GM21381 (cell line): Measurements from ENCODE around the gene COL4A6.

ENCODE experiments used
- ATAC-seq: cut with Tn5 transposase; IDR thresholded peaks from one replicate; pipeline ENCODE4 v1.9.1; 2021; ENCODE audit warnings: mild to moderate bottlenecking, moderate library complexity; ENCODE audit not compliant: unreplicated experiment

Gene COL4A6

GRCh38 chrX:108332281-108332680 lies 105.9 kb downstream of the COL4A6 start:
- ATAC-seq, result peak; percentile 60

DNA sequence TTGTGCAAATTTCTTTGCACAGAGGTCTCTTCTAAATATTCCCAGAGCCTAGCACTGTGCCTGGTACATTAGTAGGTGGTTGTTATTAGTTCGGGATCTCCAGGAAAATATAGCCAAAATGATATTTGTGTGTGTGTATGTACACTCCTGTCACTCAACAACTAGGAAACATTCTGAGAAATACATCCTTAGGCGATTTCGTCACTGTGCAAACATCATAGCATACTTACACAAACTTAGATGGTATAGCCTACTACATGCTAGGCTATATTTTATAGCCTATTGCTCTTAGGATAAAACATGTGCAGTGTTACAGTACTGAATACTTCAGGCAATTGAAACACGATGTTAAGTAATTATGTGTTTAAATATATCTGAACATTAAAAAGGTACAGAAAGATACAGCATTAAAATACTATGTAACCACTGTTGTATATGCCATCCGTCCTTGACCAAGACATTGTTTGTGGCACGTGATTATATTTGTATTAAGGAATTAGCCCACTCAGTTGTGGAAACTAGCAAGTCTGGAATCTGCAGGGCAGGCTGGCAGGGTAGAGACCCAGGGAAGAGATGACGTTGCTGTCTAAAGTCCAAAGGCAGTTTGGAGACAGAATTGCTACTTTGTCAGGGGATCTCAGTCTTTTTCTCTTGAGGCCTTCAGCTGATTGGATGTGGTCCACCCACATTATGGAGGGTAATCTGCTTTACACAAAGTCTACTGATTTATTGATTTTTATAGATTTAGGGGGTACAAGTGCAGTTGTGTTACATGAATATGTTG lies 106.9 kb downstream of the COL4A6 start:
- no peak for ATAC-seq

DNA sequence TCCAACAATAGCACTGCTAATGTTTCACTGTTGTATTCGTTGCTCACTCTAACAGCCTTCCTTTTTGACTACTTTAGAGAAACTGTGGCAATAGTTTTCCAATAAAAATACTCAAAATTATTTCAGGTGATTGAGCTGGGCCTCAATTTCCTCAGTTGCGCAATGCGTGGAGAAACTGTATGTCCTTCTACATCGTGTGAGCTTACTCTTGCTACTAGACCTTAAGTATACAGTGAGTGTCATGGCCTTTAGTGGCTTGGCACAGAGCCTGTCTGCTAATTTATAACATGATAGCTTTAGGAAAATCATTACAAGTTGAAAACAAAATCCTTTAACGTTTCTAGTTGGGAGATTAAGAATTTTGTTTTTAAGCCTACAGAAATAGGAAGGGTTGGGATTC lies 114.5 kb downstream of the COL4A6 start:
- ATAC-seq, result no peak

DNA sequence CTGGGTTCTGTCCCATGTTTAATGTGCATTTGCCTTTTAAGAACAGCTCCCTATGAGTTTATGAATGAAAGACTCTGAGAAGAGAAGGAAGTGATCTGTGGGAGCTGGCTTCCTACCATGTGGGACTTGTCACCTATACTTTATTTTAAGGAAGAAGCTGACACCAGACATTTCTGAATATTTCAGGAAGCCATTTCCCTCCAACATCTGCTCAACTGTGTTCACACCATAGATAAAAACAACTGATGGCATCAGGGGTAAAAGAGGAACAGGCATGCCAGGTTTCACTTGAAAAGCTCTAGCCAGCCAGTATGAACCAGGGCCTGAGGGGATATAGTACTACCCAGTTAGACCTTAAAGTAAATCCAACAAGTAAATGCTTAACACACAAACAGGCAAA lies 116.0 kb downstream of the COL4A6 start:
- ATAC-seq, result no peak

DNA sequence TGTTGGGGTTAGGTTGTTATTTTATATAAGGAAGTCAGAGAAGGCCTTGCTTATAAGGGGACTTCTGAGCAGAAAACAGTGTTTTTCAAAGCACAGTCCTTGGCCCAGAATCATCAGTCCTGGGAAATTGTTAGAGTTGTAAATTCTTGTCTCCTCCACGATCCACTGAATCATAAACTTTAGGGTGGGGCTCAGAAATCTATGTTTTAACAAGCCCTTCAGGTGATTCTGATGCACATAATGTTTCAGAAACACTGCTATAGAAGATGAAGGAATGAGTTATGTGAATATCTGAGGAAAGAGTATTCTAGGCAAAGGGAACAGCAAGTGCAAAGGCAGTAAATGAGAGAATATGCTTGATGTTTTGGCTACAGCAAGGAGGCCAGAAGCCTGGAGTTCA lies 121.8 kb downstream of the COL4A6 start:
- ATAC-seq, result no peak

DNA sequence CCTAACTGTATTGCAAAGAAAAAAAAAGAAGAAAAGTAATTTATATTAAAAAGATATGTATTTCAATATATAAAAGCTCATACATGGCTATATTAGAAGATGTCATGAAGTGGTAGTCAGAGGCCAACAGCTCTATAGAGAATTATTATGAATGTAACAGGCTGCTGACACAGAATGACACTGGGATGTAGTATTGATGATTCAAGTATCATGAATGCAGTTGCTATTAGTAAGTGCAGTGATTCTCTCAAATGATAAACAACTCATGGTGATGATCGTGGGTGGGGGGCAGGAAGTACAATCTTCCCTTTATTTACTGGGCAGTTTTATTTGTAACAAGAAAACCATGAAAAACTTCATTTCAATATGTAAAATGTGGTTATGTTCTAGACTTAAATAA lies 124.6 kb downstream of the COL4A6 start:
- no peak for ATAC-seq

DNA sequence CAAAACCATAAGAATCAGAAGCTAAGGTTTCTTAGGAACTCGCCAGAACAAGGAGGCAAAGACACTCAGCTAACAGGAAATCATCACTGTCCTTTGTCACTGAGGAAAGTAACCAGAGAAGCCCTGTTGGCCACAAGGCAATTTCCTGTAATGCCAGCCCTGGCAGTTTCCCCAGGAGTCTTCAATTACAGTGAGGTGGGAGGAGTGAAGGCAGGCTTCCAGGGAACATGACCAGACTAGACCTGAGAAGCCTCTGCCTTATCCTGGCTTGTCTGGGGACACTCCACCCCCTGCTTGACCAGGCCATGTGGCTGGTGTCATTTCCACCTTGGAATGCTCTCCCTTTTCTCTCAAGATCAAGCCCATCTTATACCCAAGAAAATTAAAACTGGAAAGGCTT lies 125.3 kb downstream of the COL4A6 start:
- ATAC-seq, result no peak

- ATAC-seq, result no peak
Measured at GRCh38 chrX:108312011-108312410, 126.2 kb downstream of the COL4A6 start.

DNA sequence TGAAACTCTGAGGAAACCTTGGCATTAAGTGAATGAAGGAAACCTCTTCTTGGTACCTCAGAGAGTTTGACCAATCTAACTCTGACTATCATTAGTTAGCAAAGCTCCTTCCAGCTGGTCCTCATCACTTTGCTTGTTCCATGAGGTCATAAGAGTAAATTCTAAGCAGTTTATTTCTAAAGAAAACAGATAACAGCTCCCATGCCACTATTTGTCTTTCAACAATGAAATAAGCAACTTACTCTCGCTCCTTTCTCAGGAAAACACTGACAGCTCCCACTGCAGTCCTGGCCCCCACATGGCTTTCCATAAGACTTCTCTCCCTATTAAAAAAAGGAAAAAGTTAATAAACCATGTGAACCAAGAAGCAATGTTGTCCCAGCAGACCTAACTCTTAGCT lies 127.7 kb downstream of the COL4A6 start:
- no peak for ATAC-seq

DNA sequence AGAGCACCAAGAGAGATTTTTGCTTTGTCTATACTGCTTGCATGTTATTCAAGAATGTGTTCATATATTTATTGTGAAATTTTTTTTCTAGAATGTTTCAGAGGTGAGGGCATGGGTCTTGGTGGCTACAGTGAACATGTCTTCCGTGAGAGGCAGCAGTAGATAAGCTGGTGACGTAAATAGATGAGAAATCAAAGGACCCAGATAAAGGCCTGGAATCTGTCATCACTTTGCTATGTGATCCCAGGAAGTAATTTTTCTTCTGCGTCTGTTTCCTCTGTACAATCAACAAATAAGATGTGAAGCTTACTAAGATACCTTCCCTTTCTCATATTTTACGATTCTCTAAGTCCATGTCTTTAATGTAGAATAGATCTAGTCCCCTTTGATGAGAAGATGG lies 129.1 kb downstream of the COL4A6 start:
- ATAC-seq, result no peak

GRCh38 chrX:108307132-108308085 lies 130.8 kb downstream of the COL4A6 start:
- no peak for ATAC-seq

GRCh38 chrX:108306086-108306485 lies 132.1 kb downstream of the COL4A6 start:
- ATAC-seq, result no peak

GRCh38 chrX:108304757-108305156 lies 133.5 kb downstream of the COL4A6 start:
- ATAC-seq, result no peak

GRCh38 chrX:108304210-108304609 lies 134.0 kb downstream of the COL4A6 start:
- no peak for ATAC-seq

DNA sequence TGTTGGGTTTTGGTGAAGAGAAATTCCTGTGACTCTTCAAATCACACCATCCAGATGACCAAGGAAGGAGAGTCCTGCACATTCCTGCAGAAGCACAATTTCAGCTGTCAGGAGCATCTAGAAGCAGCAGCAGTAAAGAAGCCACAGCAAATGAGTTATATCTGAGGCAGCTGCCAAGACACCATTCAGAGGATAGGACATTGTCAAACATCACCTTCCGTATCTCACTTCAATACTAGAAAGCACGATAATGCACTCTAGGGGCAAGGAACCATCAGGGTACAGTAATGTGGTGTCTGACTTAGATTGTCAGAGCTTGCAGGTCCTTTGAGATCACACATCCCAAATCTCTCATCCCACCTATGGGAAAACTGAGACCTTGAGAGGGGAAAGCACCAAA lies 134.5 kb downstream of the COL4A6 start:
- no peak for ATAC-seq

- ATAC-seq, result peak; percentile 12
Measured at GRCh38 chrX:108299704-108300103, 138.5 kb downstream of the COL4A6 start.

- peak; percentile 74 for ATAC-seq
Measured at GRCh38 chrX:108299101-108299591, 139.1 kb downstream of the COL4A6 start.

GRCh38 chrX:108298165-108298602 lies 140.0 kb downstream of the COL4A6 start:
- no peak for ATAC-seq

DNA sequence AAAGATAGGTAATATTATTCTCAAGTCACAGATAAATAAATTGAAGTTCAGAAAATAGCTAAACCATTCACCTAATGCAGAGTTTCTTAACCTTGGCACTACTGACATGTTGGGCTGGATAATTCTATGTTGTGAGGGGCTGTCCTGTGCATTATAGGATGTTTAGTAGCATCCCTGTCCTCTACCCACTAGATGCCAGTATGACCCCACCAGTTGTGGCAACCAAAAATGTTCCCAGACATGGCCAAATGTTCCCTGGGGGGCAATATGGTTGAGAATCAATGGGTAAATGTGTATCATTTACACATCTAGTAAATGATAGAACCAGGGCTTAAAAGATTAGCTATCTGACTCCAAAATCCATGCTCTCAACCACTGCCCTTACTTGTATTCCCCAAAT lies 140.9 kb downstream of the COL4A6 start:
- no peak for ATAC-seq

- no peak for ATAC-seq
Measured at GRCh38 chrX:108292053-108292452, 146.2 kb downstream of the COL4A6 start.

DNA sequence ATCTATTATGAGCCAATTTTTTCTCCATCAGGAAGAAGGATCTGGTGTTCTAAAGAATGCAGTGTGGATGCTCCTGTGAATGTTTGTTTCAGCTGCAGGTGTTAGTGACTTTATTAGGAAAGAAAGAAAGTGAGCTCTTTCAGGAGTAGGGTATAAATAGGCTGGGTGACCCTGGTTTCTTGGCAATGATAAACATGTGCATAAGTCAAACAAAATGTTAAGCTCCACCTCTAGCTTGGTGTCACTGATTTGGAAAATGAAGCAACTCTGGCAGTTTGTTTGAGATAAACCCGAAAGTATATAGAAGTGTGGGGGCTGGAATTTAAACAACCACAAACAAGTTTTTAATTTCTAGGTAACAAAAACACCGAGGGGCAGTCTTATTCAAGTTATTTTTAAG lies 152.3 kb downstream of the COL4A6 start:
- ATAC-seq, result no peak

GRCh38 chrX:108285356-108285755 lies 152.9 kb downstream of the COL4A6 start:
- no peak for ATAC-seq
